Upper lobe of left lung (tissue), 4 donors: Measurements from ENCODE around the gene CSF1R.

Experiments
- EP300 ChIP-seq, 4 donors: sonication (generic); formaldehyde crosslinking; IDR thresholded peaks; one replicate each; pipeline ENCODE4 v1.5.1; 2017; ENCODE audit warnings: antibody characterized with exemption in 4 of 4, control low read depth in 2 of 4
- POLR2A ChIP-seq, 4 donors: fragments of 450-650 bp; IDR thresholded peaks; one replicate each; pipeline ENCODE4 v1.5.1; 2016 to 2017; ENCODE audit warnings: antibody characterized with exemption in 4 of 4, mild to moderate bottlenecking in 2 of 4
- TF ChIP-seq, protein P1 (sequence below), 6 experiments: fragments of 450-650 bp in 4 of 6; fragments of 200-600 bp in 2 of 6; sonication (generic) in 2 of 6; IDR thresholded peaks; one replicate each; pipeline ENCODE4 v1.5.1; 2016 to 2019; ENCODE audit warnings: antibody characterized with exemption in 6 of 6

DNA sequence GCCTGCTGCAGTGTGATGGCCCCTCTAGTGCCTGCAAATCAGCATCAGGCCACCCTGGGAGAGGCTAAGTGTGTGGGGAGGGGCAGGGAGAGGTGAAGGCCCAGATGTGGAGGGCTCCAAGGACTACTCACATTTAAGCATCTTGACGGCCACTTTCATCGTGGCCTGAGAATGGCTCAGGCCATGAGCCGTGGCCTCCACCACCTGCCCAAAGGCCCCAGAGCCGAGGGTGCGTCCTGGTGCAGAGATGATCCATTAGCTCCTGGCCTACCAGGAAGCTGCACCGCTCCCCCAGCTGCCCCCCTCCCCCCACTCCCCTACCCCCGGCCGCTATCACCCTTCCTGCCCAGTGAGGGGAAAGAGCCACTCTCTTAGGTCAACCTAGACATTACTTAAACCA is 38.2 kb upstream of the CSF1R start:
- TF ChIP-seq, protein P1, sequence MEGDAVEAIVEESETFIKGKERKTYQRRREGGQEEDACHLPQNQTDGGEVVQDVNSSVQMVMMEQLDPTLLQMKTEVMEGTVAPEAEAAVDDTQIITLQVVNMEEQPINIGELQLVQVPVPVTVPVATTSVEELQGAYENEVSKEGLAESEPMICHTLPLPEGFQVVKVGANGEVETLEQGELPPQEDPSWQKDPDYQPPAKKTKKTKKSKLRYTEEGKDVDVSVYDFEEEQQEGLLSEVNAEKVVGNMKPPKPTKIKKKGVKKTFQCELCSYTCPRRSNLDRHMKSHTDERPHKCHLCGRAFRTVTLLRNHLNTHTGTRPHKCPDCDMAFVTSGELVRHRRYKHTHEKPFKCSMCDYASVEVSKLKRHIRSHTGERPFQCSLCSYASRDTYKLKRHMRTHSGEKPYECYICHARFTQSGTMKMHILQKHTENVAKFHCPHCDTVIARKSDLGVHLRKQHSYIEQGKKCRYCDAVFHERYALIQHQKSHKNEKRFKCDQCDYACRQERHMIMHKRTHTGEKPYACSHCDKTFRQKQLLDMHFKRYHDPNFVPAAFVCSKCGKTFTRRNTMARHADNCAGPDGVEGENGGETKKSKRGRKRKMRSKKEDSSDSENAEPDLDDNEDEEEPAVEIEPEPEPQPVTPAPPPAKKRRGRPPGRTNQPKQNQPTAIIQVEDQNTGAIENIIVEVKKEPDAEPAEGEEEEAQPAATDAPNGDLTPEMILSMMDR (IDR thresholded peaks at IDR 0.05), result no peak
- no peak for TF ChIP-seq EP300 (IDR thresholded peaks at IDR 0.05)
- no peak for TF ChIP-seq POLR2A (IDR thresholded peaks at IDR 0.05)
